Mesenchymal stem cell (in vitro differentiated cells and primary cell): ENCODE measurements around the gene HS3ST3B1.

Experiments
- DNase-seq: peaks from one replicate; pipeline ENCODE4 v3.0.0-alpha.2; 2013
- H2AFZ ChIP-seq: one replicate; pipeline ENCODE4 v1.6.1; 2013; ENCODE audit warnings: low read depth, mild to moderate bottlenecking, control low read depth, inconsistent platforms, low read length, moderate library complexity
- H2AK5ac ChIP-seq: 2 replicates; pipeline ENCODE4 v1.6.1; 2013; ENCODE audit warnings: low read length, moderate library complexity, mild to moderate bottlenecking, inconsistent platforms; ENCODE audit not compliant: severe bottlenecking
- H2BK120ac ChIP-seq: one replicate; pipeline ENCODE4 v1.6.1; 2013; ENCODE audit warnings: low read depth, mild to moderate bottlenecking, inconsistent platforms, low read length, moderate library complexity
- H2BK12ac ChIP-seq, 2 experiments: one replicate each; pipeline ENCODE4 v1.6.1; 2013; ENCODE audit warnings: inconsistent platforms in 2 of 2, low read length in 2 of 2, mild to moderate bottlenecking in 2 of 2, moderate library complexity in 2 of 2, control low read depth in 1 of 2
- H2BK15ac ChIP-seq: one replicate; pipeline ENCODE4 v1.6.1; 2013; ENCODE audit warnings: mild to moderate bottlenecking, low read depth, inconsistent platforms; ENCODE audit not compliant: poor library complexity, severe bottlenecking
- H2BK5ac ChIP-seq: 2 replicates; pipeline ENCODE4 v1.6.1; 2013; ENCODE audit warnings: low read depth, mild to moderate bottlenecking, low read length, control low read depth, inconsistent platforms; ENCODE audit not compliant: poor library complexity, severe bottlenecking
- H3K14ac ChIP-seq, 2 experiments: one replicate each; pipeline ENCODE4 v1.6.1; 2013; ENCODE audit warnings: inconsistent platforms in 2 of 2, low read length in 2 of 2, control low read depth in 1 of 2, mild to moderate bottlenecking in 1 of 2, moderate library complexity in 1 of 2
- H3K18ac ChIP-seq, 2 experiments: one replicate each; pipeline ENCODE4 v1.6.1; 2013; ENCODE audit warnings: inconsistent platforms in 2 of 2, low read length in 2 of 2, control low read depth in 1 of 2, low read depth in 1 of 2, mild to moderate bottlenecking in 1 of 2
- H3K23ac ChIP-seq, 2 experiments: one replicate each; pipeline ENCODE4 v1.6.1; 2013; ENCODE audit warnings: inconsistent platforms in 2 of 2, low read length in 2 of 2, mild to moderate bottlenecking in 2 of 2, moderate library complexity in 2 of 2, control low read depth in 1 of 2
- H3K27ac ChIP-seq: 2 replicates; pipeline ENCODE4 v1.5.1; 2013; ENCODE audit warnings: mild to moderate bottlenecking, moderate library complexity, low read length, control low read depth, inconsistent platforms; ENCODE audit not compliant: poor library complexity, severe bottlenecking
- H3K27me3 ChIP-seq, 2 experiments: 2 replicates each; pipeline versions ENCODE4 v1.6.1 to v1.7.0; 2013; ENCODE audit warnings: low read length in 2 of 2, mild to moderate bottlenecking in 2 of 2, moderate library complexity in 2 of 2, control low read depth in 1 of 2, inconsistent platforms in 1 of 2; ENCODE audit not compliant: control insufficient read depth in 1 of 2, insufficient read depth in 1 of 2
- H3K36me3 ChIP-seq, 2 experiments: 2 replicates each; pipeline versions ENCODE4 v1.6.1 to v1.7.0; 2013; ENCODE audit warnings: low read length in 2 of 2, control low read depth in 1 of 2, inconsistent platforms in 1 of 2, low read depth in 1 of 2, mild to moderate bottlenecking in 1 of 2; ENCODE audit not compliant: insufficient read depth in 2 of 2, control insufficient read depth in 1 of 2
- H3K4ac ChIP-seq, 2 experiments: one replicate each; pipeline ENCODE4 v1.6.1; 2013; ENCODE audit warnings: inconsistent platforms in 2 of 2, low read length in 2 of 2, mild to moderate bottlenecking in 2 of 2, moderate library complexity in 2 of 2, control low read depth in 1 of 2, low read depth in 1 of 2
- H3K4me1 ChIP-seq: 2 replicates; pipeline ENCODE4 v1.6.1; 2013; ENCODE audit warnings: low read depth, low read length, control low read depth; ENCODE audit not compliant: control insufficient read depth, insufficient read depth
- H3K4me2 ChIP-seq: 2 replicates; pipeline ENCODE4 v1.6.1; 2013; ENCODE audit warnings: low read length, mild to moderate bottlenecking, inconsistent platforms; ENCODE audit not compliant: poor library complexity, severe bottlenecking
- H3K4me3 ChIP-seq, 2 experiments: 2 replicates each; pipeline versions ENCODE4 v1.5.1 to v1.7.0; 2013; ENCODE audit warnings: low read length in 2 of 2, mild to moderate bottlenecking in 2 of 2, control low read depth in 1 of 2, low read depth in 1 of 2; ENCODE audit not compliant: insufficient read depth in 1 of 2
- H3K79me1 ChIP-seq: replicated peaks from 2 replicates; pipeline ENCODE4 v1.6.1; 2013; ENCODE audit warnings: mild to moderate bottlenecking, control low read depth, low read length, inconsistent platforms; ENCODE audit not compliant: poor library complexity, severe bottlenecking
- H3K9ac ChIP-seq: 2 replicates; pipeline ENCODE4 v1.7.0; 2013; ENCODE audit warnings: mild to moderate bottlenecking, low read length, moderate library complexity
- H3K9me3 ChIP-seq: 2 replicates; pipeline ENCODE4 v1.7.0; 2013; ENCODE audit warnings: mild to moderate bottlenecking, low read length; ENCODE audit not compliant: control insufficient read depth
- H4K8ac ChIP-seq: one replicate; pipeline ENCODE4 v1.6.1; 2013; ENCODE audit warnings: inconsistent platforms, mild to moderate bottlenecking, low read length, moderate library complexity
- H4K91ac ChIP-seq: one replicate; pipeline ENCODE4 v1.6.1; 2013; ENCODE audit warnings: mild to moderate bottlenecking, low read length, inconsistent platforms
- WGBS: methylation state at CpG from one replicate; pipeline ENCODE4 v1.1.7; 2013; ENCODE audit warnings: mixed read lengths; 5-methylcytosine and 5-hydroxymethylcytosine counted together

The HS3ST3B1 gene

DNA sequence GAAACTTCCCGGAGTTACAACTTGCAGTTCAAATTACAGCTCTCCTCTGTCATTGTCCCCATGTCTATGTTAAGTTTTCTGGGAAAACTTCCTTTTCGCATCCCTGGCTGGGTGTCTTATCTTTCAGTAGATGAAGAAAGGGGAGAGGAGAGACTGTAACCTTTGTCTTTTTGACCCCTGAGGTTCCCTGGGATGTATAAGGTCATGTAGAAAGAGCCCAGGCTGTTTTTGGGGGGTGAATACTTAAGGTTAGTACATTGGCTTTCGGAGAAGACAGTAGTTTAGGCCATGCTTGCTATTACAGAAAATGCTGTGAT, 31.1 kb downstream of the HS3ST3B1 start:
- DNase-seq: no peak
- no peak overlapping the region for H3K4me3 ChIP-seq
- H3K23ac ChIP-seq: no peak overlapping the region
- no peak overlapping the region for H3K4me2 ChIP-seq
- H3K18ac ChIP-seq: peak overlapping the region in 1 of 2 experiments; percentile 15
- H3K36me3 ChIP-seq: no peaks in the 10 kb centered on the region
- no peaks in the 10 kb centered on the region for H3K79me1 ChIP-seq
- no peak overlapping the region for H3K27ac ChIP-seq
- H3K27me3 ChIP-seq: no peaks in the 10 kb centered on the region
- H2AFZ ChIP-seq: no peak overlapping the region
- H3K9ac ChIP-seq: no peak overlapping the region
- H4K91ac ChIP-seq: no peak overlapping the region
- no peaks in the 10 kb centered on the region for H3K9me3 ChIP-seq
- no peak overlapping the region for H2BK5ac ChIP-seq
- H2AK5ac ChIP-seq: no peak overlapping the region
- H2BK15ac ChIP-seq: no peak overlapping the region
- H3K4ac ChIP-seq: no peak overlapping the region
- H4K8ac ChIP-seq: no peak overlapping the region
- WGBS: 64% methylated on average over 3 of the region's 3 CpGs
- no peak overlapping the region for H2BK12ac ChIP-seq
- H3K4me1 ChIP-seq: no peaks in the 10 kb centered on the region
- no peak overlapping the region for H2BK120ac ChIP-seq
- no peak overlapping the region for H3K14ac ChIP-seq

DNA sequence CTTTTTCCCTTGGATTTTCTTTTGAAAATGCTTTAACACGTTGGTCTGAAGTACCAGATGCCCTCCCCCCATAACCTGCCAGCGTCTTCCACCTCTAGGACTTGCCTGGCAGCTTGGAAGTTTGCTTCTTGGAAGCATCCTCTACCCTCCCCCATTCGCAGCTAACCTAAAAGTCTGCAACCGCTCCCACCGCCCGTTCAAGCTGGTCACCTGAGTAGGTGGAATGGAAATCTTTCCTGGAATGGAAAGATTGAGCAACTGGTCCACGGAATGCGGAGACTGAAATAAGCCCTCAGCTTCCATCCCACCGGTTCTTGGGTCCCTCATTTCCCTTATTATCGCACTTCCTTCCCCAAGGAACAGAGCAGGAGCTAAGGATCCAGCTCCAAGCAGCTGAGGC, 31.4 kb downstream of the HS3ST3B1 start:
- Histone ChIP-seq H3K36me3 (no peaks in the 10 kb centered on the region), H3K14ac (no peak overlapping the region), H3K4me2 (no peak overlapping the region), H3K4ac (no peak overlapping the region), H4K91ac (no peak overlapping the region), H2BK15ac (no peak overlapping the region), H3K27ac (no peak overlapping the region), H3K4me1 (no peaks in the 10 kb centered on the region), H3K18ac (peak overlapping the region in 1 of 2 experiments; percentile 2), H2AK5ac (no peak overlapping the region), H3K79me1 (no peaks in the 10 kb centered on the region), H3K9me3 (no peaks in the 10 kb centered on the region), H3K23ac (no peak overlapping the region), H2BK5ac (no peak overlapping the region), H4K8ac (no peak overlapping the region), H2BK120ac (no peak overlapping the region), H2AFZ (no peak overlapping the region), H3K27me3 (no peaks in the 10 kb centered on the region), H3K4me3 (no peak overlapping the region), H2BK12ac (peak overlapping the region; percentile 28 to 52), H3K9ac (no peak overlapping the region)
- 71% methylated on average over 9 of the region's 10 CpGs for WGBS
- no peak for DNase-seq

DNA sequence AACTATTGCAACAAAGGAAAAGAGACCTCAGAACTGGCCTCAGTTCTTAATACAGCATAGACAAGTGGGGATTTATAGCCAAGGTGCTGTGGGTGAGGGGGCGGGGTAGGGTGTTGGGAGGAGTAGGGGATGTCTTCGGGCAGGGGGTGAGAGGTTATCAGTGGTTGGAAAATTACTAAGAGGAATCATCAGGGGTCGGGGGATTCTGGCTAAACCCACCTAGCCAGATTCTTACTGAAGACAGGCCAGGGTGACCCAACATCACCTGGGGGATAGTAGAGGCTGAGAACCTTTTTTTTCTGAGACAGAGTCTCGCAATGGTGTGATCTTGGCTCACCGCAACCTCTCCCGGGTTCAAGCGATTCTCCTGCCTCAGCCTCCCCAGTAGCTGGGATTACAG, 32.6 kb downstream of the HS3ST3B1 start:
- Histone ChIP-seq H3K4me2 (no peak overlapping the region), H2BK15ac (no peak overlapping the region), H3K9me3 (no peaks in the 10 kb centered on the region), H3K18ac (no peak overlapping the region), H2BK5ac (no peak overlapping the region), H2BK120ac (no peak overlapping the region), H3K27ac (no peak overlapping the region), H3K4ac (no peak overlapping the region), H3K4me3 (no peak overlapping the region), H4K8ac (peak overlapping the region; percentile 28), H3K79me1 (no peaks in the 10 kb centered on the region), H2AK5ac (no peak overlapping the region), H3K23ac (no peak overlapping the region), H4K91ac (no peak overlapping the region), H2BK12ac (no peak overlapping the region), H3K27me3 (no peaks in the 10 kb centered on the region), H2AFZ (no peak overlapping the region), H3K9ac (no peak overlapping the region), H3K4me1 (no peaks in the 10 kb centered on the region), H3K36me3 (peaks cover 0 to 6% of the 10 kb centered on the region in 2 experiments), H3K14ac (no peak overlapping the region)
- WGBS: 95% methylated on average over 7 of the region's 7 CpGs
- DNase-seq: no peak

DNA sequence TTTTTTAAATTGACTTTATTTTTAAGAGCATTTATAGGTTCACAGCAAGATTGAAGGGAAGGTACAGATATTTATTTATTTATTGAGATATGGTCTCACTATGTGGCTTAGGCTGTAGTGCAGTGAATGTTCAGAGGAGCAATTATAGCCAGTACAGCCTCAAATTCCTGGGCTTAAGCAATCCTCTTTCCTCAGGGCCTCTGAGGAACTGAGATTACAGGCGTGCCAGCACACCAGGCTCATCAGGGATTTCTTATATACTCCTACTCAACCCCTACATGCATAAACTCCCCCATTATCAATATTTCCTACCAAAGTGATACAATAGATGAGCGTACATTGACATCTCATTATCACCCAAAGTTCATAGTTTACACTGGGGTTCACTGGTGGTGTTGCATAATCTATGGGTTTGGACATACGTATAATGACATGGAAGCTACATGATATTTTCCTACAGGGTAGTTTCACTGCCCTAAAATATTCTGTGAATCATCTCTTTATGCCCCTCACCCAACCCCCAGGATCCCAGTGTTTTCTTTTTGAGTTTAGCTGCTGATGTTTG, 33.5 kb downstream of the HS3ST3B1 start:
- H3K4ac ChIP-seq: no peak overlapping the region
- H3K18ac ChIP-seq: no peak overlapping the region
- H3K79me1 ChIP-seq: no peaks in the 10 kb centered on the region
- WGBS: 53% methylated on average over 1 of the region's 3 CpGs
- no peaks in the 10 kb centered on the region for H3K9me3 ChIP-seq
- no peak overlapping the region for H3K4me2 ChIP-seq
- no peak overlapping the region for H2BK5ac ChIP-seq
- no peak overlapping the region for H3K9ac ChIP-seq
- H4K91ac ChIP-seq: no peak overlapping the region
- no peak overlapping the region for H3K27ac ChIP-seq
- H2AK5ac ChIP-seq: no peak overlapping the region
- no peaks in the 10 kb centered on the region for H3K27me3 ChIP-seq
- H2AFZ ChIP-seq: no peak overlapping the region
- DNase-seq: peak; percentile 59
- no peak overlapping the region for H3K23ac ChIP-seq
- no peak overlapping the region for H3K14ac ChIP-seq
- H4K8ac ChIP-seq: no peak overlapping the region
- H2BK120ac ChIP-seq: no peak overlapping the region
- no peak overlapping the region for H2BK15ac ChIP-seq
- no peak overlapping the region for H3K4me3 ChIP-seq
- H3K36me3 ChIP-seq: peaks cover 0 to 6% of the 10 kb centered on the region in 2 experiments
- no peak overlapping the region for H2BK12ac ChIP-seq
- H3K4me1 ChIP-seq: no peaks in the 10 kb centered on the region
